ENCODE results near the gene INKA2.

- TF ChIP-seq POLR2AphosphoS5 (IDR thresholded peaks at IDR 0.05; ENCODE audit: borderline replicate concordance, low read depth, low read length): no peak
- no peak for TF ChIP-seq EZH2 (IDR thresholded peaks at IDR 0.05)
- no peak for TF ChIP-seq FOXP2 (optimal IDR thresholded peaks at IDR 0.05; ENCODE audit: control extremely low read depth, extremely low read length, insufficient read depth)
Observed at GRCh38 chr1:111732718-111733117, 6.5 kb downstream of the INKA2 start.
